ENCODE results near the gene BOD1. TPM values are rescaled to one million over a fixed set of nuclear protein-coding genes. Genes with fewer than 3 reads are reported as not detected.

Gene BOD1
- total RNA-seq, 2 donors from 2014 or later, result 51.1 to 52.8 TPM

- Histone ChIP-seq H3K4me3 (no peak overlapping the region), H3K27me3 (replicated peaks; ENCODE audit: insufficient read depth) (no peaks in the 10 kb centered on the region), H3K36me3 (no peaks in the 10 kb centered on the region), H3K27ac (no peak overlapping the region), H3K9me3 (no peaks in the 10 kb centered on the region), H3K4me1 (replicated peaks) (no peaks in the 10 kb centered on the region)
- 84% methylated on average over 4 of the region's 4 CpGs for WGBS
- TF ChIP-seq, protein P1, sequence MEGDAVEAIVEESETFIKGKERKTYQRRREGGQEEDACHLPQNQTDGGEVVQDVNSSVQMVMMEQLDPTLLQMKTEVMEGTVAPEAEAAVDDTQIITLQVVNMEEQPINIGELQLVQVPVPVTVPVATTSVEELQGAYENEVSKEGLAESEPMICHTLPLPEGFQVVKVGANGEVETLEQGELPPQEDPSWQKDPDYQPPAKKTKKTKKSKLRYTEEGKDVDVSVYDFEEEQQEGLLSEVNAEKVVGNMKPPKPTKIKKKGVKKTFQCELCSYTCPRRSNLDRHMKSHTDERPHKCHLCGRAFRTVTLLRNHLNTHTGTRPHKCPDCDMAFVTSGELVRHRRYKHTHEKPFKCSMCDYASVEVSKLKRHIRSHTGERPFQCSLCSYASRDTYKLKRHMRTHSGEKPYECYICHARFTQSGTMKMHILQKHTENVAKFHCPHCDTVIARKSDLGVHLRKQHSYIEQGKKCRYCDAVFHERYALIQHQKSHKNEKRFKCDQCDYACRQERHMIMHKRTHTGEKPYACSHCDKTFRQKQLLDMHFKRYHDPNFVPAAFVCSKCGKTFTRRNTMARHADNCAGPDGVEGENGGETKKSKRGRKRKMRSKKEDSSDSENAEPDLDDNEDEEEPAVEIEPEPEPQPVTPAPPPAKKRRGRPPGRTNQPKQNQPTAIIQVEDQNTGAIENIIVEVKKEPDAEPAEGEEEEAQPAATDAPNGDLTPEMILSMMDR (IDR thresholded peaks at IDR 0.05), result no peak
- TF ChIP-seq POLR2A (IDR thresholded peaks at IDR 0.05), result no peak
- no peak for TF ChIP-seq POLR2AphosphoS5 (IDR thresholded peaks at IDR 0.05)
- intact Hi-C loops (cut with DNase I), result no loop called here
- DNase-seq (ENCODE audit: low spot score), result no peak
Measured at GRCh38 chr5:173634465-173634983, 18.1 kb upstream of the BOD1 start.

DNA sequence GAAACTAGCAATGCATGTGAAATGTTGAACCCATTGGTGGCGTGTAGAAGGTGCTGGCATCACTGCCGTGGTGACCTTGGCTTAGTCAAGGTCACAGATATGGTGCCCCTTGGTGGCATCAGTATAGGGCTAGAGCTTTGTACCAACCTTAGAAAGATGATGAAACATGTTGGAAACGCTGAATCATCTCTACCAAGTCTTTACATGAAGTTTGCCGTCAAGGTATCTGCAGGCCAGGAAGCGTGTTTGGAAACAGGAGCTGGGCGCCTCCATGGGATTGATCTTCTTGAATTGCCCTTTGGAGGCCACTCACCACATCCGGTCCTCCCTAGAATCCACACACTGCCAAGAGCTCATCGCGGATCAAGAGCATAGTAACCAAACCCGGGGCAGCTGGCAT is 16.9 kb upstream of the BOD1 start:
- Histone ChIP-seq H3K27ac (no peak overlapping the region), H3K4me3 (no peak overlapping the region), H3K36me3 (no peaks in the 10 kb centered on the region), H3K4me1 (replicated peaks) (no peaks in the 10 kb centered on the region), H3K27me3 (replicated peaks; ENCODE audit: insufficient read depth) (no peaks in the 10 kb centered on the region), H3K9me3 (no peaks in the 10 kb centered on the region)
- no peak for DNase-seq (ENCODE audit: low spot score)
- 93% methylated on average over 10 of the region's 10 CpGs for WGBS
- intact Hi-C loops (cut with DNase I), result no loop called here
- TF ChIP-seq, protein P1 (IDR thresholded peaks at IDR 0.05), result no peak
- no peak for TF ChIP-seq POLR2A (IDR thresholded peaks at IDR 0.05)
- TF ChIP-seq POLR2AphosphoS5 (IDR thresholded peaks at IDR 0.05), result no peak

DNA sequence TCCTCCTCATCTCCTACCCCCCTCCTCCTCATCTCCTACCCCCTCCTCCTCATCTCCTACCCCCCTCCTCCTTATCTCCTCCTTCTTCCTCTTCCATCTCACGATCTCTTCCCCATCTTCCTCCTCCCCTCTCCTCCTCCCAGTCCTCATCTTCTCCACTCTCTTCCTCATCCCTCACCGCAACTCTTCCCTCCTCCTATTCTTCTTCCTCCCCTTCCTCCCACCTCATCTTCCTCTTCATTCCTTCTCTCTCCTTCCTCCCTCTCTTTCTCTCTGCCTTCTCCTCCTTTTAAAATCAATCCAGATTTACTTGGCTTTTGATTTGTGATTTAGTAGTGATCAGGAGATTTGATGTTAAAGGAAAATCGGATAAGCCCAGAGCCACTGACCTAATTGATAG is 15.0 kb upstream of the BOD1 start:
- 66% methylated on average over 3 of the region's 3 CpGs for WGBS
- Histone ChIP-seq H3K27ac (no peak overlapping the region), H3K9me3 (no peaks in the 10 kb centered on the region), H3K27me3 (replicated peaks; ENCODE audit: insufficient read depth) (no peaks in the 10 kb centered on the region), H3K4me3 (no peak overlapping the region), H3K36me3 (no peaks in the 10 kb centered on the region), H3K4me1 (replicated peaks) (no peaks in the 10 kb centered on the region)
- no peak for DNase-seq (ENCODE audit: low spot score)
- TF ChIP-seq POLR2AphosphoS5 (IDR thresholded peaks at IDR 0.05), result no peak
- no peak for TF ChIP-seq POLR2A (IDR thresholded peaks at IDR 0.05)
- intact Hi-C loops (cut with DNase I), result no loop called here

GRCh38 chr5:173630724-173631365 is 14.4 kb upstream of the BOD1 start:
- H3K4me3 ChIP-seq, result no peak overlapping the region
- no peaks in the 10 kb centered on the region for H3K27me3 ChIP-seq (replicated peaks; ENCODE audit: insufficient read depth)
- no peaks in the 10 kb centered on the region for H3K9me3 ChIP-seq
- no peak for TF ChIP-seq POLR2AphosphoS5 (IDR thresholded peaks at IDR 0.05)
- no peak for TF ChIP-seq POLR2A (IDR thresholded peaks at IDR 0.05)
- TF ChIP-seq, protein P1 (IDR thresholded peaks at IDR 0.05), result no peak
- H3K27ac ChIP-seq, result no peak overlapping the region
- 54% methylated on average over 6 of the region's 6 CpGs for WGBS
- no peaks in the 10 kb centered on the region for H3K36me3 ChIP-seq
- intact Hi-C loops (cut with DNase I), result no loop called here
- DNase-seq (ENCODE audit: low spot score), result no peak
- H3K4me1 ChIP-seq (replicated peaks), result no peaks in the 10 kb centered on the region

GRCh38 chr5:173629628-173630027 is 13.2 kb upstream of the BOD1 start:
- DNase-seq (ENCODE audit: low spot score), result no peak
- H3K36me3 ChIP-seq, result no peaks in the 10 kb centered on the region
- H3K27me3 ChIP-seq (replicated peaks; ENCODE audit: insufficient read depth), result no peaks in the 10 kb centered on the region
- no peaks in the 10 kb centered on the region for H3K4me1 ChIP-seq (replicated peaks)
- no peak overlapping the region for H3K27ac ChIP-seq
- H3K4me3 ChIP-seq, result no peak overlapping the region
- 75% methylated on average over 1 of the region's 1 CpG for WGBS
- TF ChIP-seq, protein P1 (IDR thresholded peaks at IDR 0.05), result peak in 1 of 4 experiments; percentile 6
- TF ChIP-seq POLR2A (IDR thresholded peaks at IDR 0.05), result no peak
- TF ChIP-seq POLR2AphosphoS5 (IDR thresholded peaks at IDR 0.05), result no peak
- no peaks in the 10 kb centered on the region for H3K9me3 ChIP-seq
- intact Hi-C loops (cut with DNase I), result no loop called here

All from prostate gland (tissue), 2 donors.